T-helper 2 cell treated with Interferon-gamma antibody and Interleukin-4, amounts not matched to agents 5 μg/mL and 100 μg/mL, for 36 hours (primary cell): ENCODE measurements around the gene NLRP12.

Experiments
- DNase-seq: peaks from one replicate; pipeline ENCODE4 v3.0.0; 2021; ENCODE audit warnings: low spot score
- H3K27ac Mint-ChIP-seq: one replicate; pipeline ENCODE4 v1.8.0; 2021; ENCODE audit warnings: mild to moderate bottlenecking, mixed read lengths
- H3K27me3 Mint-ChIP-seq: one replicate; pipeline ENCODE4 v1.8.0; 2021; ENCODE audit warnings: low read depth, mixed read lengths
- H3K36me3 Mint-ChIP-seq: one replicate; pipeline ENCODE4 v1.8.0; 2021; ENCODE audit warnings: low read depth, mixed read lengths
- H3K4me1 Mint-ChIP-seq: one replicate; pipeline ENCODE4 v1.8.0; 2021; ENCODE audit warnings: low read depth, mixed read lengths
- H3K4me3 Mint-ChIP-seq: one replicate; pipeline ENCODE4 v1.8.0; 2022; ENCODE audit warnings: mild to moderate bottlenecking, moderate library complexity, mixed read lengths
- H3K9me3 Mint-ChIP-seq: one replicate; pipeline ENCODE4 v1.8.0; 2021; ENCODE audit warnings: mixed read lengths

The NLRP12 gene

DNA sequence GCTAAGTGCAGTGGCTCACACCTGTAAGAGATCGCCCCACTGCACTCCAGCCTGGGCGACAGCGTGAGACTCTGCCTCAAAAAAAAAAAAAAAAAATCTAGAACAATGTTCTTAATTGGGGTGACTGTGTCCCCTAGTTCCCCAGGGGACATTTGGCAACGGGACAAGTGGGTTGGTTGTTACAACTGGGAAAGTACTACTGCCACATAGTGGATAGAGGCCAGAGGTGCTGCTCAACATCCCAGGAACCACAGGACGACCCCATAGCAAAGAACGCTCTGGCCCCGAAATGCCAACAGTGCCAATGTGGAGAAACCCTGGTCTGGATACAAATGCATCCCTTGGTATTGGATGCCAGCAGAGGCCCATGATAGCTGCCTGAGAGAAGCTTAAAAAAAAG, 11.8 kb downstream of the NLRP12 start:
- no peaks in the 10 kb centered on the region for H3K4me1 Mint-ChIP-seq
- no peaks in the 10 kb centered on the region for H3K9me3 Mint-ChIP-seq
- H3K27ac Mint-ChIP-seq = no peak overlapping the region
- no peaks in the 10 kb centered on the region for H3K27me3 Mint-ChIP-seq
- DNase-seq = no peak
- H3K4me3 Mint-ChIP-seq = no peak overlapping the region
- no peaks in the 10 kb centered on the region for H3K36me3 Mint-ChIP-seq

- Mint-ChIP-seq H3K4me3 (no peak overlapping the region), H3K9me3 (no peaks in the 10 kb centered on the region), H3K4me1 (no peaks in the 10 kb centered on the region), H3K27ac (no peak overlapping the region), H3K27me3 (no peaks in the 10 kb centered on the region), H3K36me3 (no peaks in the 10 kb centered on the region)
- no peak for DNase-seq
These were observed 13.2 kb downstream of the NLRP12 start for GRCh38 chr19:53810891-53811290.

- no peaks in the 10 kb centered on the region for H3K4me1 Mint-ChIP-seq
- no peaks in the 10 kb centered on the region for H3K27me3 Mint-ChIP-seq
- no peaks in the 10 kb centered on the region for H3K9me3 Mint-ChIP-seq
- H3K36me3 Mint-ChIP-seq = no peaks in the 10 kb centered on the region
- no peak overlapping the region for H3K4me3 Mint-ChIP-seq
- no peak overlapping the region for H3K27ac Mint-ChIP-seq
- DNase-seq = no peak
These were observed 13.9 kb downstream of the NLRP12 start for GRCh38 chr19:53810187-53810546.

GRCh38 chr19:53809518-53810186, 14.5 kb downstream of the NLRP12 start:
- no peaks in the 10 kb centered on the region for H3K9me3 Mint-ChIP-seq
- H3K27me3 Mint-ChIP-seq = no peaks in the 10 kb centered on the region
- no peaks in the 10 kb centered on the region for H3K36me3 Mint-ChIP-seq
- H3K4me1 Mint-ChIP-seq = no peaks in the 10 kb centered on the region
- H3K27ac Mint-ChIP-seq = no peak overlapping the region
- no peak overlapping the region for H3K4me3 Mint-ChIP-seq
- no peak for DNase-seq

DNA sequence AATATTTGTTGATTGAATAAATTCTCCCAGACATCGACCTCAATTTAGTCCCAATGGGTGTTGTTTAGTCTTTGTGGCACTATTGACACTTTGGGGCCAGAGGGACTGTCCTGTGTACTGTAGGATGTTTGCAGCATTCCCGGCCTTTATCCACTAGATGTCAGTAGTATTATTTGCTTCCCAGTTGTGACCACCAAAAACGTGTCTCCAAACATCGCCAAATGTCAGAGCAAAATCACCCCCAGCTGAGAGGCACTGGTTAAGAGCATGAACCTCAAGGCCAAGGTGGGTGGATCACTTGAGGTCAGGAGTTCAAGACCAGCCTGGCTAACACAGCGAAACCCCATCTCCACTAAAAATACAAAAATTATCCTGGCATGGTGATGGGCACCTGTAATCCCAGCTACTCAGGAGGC, 15.4 kb downstream of the NLRP12 start:
- no peak for DNase-seq
- Mint-ChIP-seq H3K4me1 (no peaks in the 10 kb centered on the region), H3K9me3 (no peaks in the 10 kb centered on the region), H3K27ac (no peak overlapping the region), H3K36me3 (no peaks in the 10 kb centered on the region), H3K27me3 (no peaks in the 10 kb centered on the region), H3K4me3 (no peak overlapping the region)

GRCh38 chr19:53801257-53801656, 22.9 kb downstream of the NLRP12 start:
- Mint-ChIP-seq H3K36me3 (no peaks in the 10 kb centered on the region), H3K4me1 (no peaks in the 10 kb centered on the region), H3K27ac (no peak overlapping the region), H3K4me3 (no peak overlapping the region), H3K9me3 (no peaks in the 10 kb centered on the region), H3K27me3 (no peaks in the 10 kb centered on the region)
- no peak for DNase-seq

DNA sequence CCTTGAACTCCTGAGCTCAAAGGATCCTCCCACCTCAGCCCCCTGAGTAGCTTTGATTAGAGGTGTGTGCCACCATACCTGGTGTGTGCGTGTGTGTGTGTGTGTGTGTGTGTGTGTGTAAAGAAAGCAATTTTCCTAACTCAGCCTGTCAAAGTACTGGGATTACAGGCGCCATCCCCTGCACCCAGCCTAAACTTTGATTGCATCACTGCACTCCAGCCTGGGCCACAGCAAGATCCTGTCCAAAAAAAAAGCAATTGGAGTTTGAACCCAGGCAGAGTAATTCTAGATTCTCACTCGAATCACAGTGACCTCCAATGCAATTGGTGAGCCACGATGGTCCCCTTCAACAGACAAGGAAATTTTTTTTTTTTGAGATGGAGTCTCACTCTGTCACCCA, 29.1 kb downstream of the NLRP12 start:
- no peak for DNase-seq
- Mint-ChIP-seq H3K36me3 (no peaks in the 10 kb centered on the region), H3K27me3 (no peaks in the 10 kb centered on the region), H3K4me1 (peaks cover 2% of the 10 kb centered on the region), H3K4me3 (no peak overlapping the region), H3K9me3 (no peaks in the 10 kb centered on the region), H3K27ac (no peak overlapping the region)

DNA sequence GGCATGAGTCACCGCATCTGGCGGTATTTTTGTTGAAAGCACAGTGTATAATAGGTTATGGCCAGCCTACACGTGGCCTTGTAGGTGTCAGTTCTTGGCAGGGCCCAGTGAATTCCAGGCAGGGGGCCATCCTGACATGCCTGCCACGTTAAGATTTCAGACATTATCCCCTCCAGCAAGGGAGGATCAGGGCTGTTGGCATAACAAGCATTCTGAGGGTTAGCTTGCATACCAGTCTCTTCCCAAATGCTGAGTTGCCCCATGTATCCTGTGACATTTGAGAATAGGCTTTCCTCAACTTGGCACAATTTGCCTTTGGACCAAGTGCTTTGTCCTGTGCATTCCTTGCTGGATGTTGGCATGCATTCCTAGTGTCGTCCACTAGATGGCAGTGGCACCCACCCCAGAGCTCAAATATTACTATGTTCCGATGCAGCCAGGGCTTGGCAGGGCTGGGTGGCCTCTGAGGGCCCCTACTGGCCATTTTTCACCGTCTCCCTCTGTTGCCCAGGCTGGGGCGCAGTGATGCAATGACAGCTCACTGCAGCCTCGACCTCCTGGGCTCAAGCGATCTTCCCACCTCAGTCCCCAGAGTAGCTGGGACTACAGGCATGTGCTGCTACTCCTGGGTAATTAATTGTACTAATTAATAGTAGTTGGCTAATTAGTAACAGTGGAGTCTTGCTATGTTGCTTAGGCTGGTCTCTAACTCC, 31.2 kb downstream of the NLRP12 start:
- Mint-ChIP-seq H3K4me1 (peaks cover 2% of the 10 kb centered on the region), H3K36me3 (no peaks in the 10 kb centered on the region), H3K27me3 (no peaks in the 10 kb centered on the region), H3K4me3 (no peak overlapping the region), H3K9me3 (no peaks in the 10 kb centered on the region), H3K27ac (no peak overlapping the region)
- DNase-seq = peak; percentile 75

- Mint-ChIP-seq H3K9me3 (no peaks in the 10 kb centered on the region), H3K4me1 (peaks cover 2% of the 10 kb centered on the region), H3K4me3 (no peak overlapping the region), H3K36me3 (no peaks in the 10 kb centered on the region), H3K27me3 (no peaks in the 10 kb centered on the region), H3K27ac (no peak overlapping the region)
- no peak for DNase-seq
These were observed 34.1 kb downstream of the NLRP12 start for GRCh38 chr19:53789708-53790678.

DNA sequence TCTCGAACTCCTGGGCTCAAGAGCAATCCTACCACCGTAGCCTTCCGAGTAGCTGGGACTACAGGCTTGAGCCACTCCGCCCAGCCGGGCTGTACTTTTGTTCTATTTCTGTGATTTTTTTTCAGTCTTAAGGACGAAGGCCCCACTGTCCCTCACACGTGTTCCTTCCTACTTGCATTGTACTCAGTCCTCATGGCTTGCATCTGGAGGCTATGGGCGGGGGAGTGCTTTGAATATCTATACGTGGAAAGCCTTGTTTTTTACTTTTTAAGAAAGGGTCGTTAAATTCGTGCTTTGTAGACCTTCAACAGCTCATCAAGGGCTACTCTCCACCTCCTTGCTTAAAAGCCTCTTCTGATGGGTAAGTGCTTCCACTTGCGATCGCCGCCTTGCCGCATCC, 36.8 kb downstream of the NLRP12 start:
- Mint-ChIP-seq H3K27ac (no peak overlapping the region), H3K9me3 (no peaks in the 10 kb centered on the region), H3K36me3 (no peaks in the 10 kb centered on the region), H3K4me3 (no peak overlapping the region), H3K27me3 (no peaks in the 10 kb centered on the region), H3K4me1 (no peaks in the 10 kb centered on the region)
- no peak for DNase-seq

- DNase-seq = no peak
- Mint-ChIP-seq H3K36me3 (no peaks in the 10 kb centered on the region), H3K27ac (no peak overlapping the region), H3K9me3 (no peaks in the 10 kb centered on the region), H3K27me3 (no peaks in the 10 kb centered on the region), H3K4me3 (no peak overlapping the region), H3K4me1 (no peaks in the 10 kb centered on the region)
These were observed 37.4 kb downstream of the NLRP12 start for GRCh38 chr19:53786744-53787143.

- Mint-ChIP-seq H3K27ac (no peak overlapping the region), H3K9me3 (no peaks in the 10 kb centered on the region), H3K4me1 (no peaks in the 10 kb centered on the region)
These were observed 38.8 kb downstream of the NLRP12 start for GRCh38 chr19:53785196-53785889.

GRCh38 chr19:53782698-53783097, 41.4 kb downstream of the NLRP12 start:
- Mint-ChIP-seq H3K27me3 (no peaks in the 10 kb centered on the region), H3K36me3 (no peaks in the 10 kb centered on the region), H3K27ac (no peak overlapping the region), H3K9me3 (no peaks in the 10 kb centered on the region), H3K4me3 (no peak overlapping the region), H3K4me1 (no peaks in the 10 kb centered on the region)
- no peak for DNase-seq

More at GRCh38 chr19:53785196-53785889, 38.8 kb downstream of the NLRP12 start:
- no peak for DNase-seq
- H3K36me3 Mint-ChIP-seq = no peaks in the 10 kb centered on the region
- H3K27me3 Mint-ChIP-seq = no peaks in the 10 kb centered on the region
- no peak overlapping the region for H3K4me3 Mint-ChIP-seq
